ENCODE data around the gene PER2. TPM values are rescaled to one million over a fixed set of nuclear protein-coding genes. Genes with fewer than 3 reads are reported as not detected.

Gene PER2
- total and polyA plus RNA-seq, 2 of the 13 experiments (the other 11 are each of a cell fraction or from before 2014, with no cell fraction given): 5.1 to 9.4 TPM

DNA sequence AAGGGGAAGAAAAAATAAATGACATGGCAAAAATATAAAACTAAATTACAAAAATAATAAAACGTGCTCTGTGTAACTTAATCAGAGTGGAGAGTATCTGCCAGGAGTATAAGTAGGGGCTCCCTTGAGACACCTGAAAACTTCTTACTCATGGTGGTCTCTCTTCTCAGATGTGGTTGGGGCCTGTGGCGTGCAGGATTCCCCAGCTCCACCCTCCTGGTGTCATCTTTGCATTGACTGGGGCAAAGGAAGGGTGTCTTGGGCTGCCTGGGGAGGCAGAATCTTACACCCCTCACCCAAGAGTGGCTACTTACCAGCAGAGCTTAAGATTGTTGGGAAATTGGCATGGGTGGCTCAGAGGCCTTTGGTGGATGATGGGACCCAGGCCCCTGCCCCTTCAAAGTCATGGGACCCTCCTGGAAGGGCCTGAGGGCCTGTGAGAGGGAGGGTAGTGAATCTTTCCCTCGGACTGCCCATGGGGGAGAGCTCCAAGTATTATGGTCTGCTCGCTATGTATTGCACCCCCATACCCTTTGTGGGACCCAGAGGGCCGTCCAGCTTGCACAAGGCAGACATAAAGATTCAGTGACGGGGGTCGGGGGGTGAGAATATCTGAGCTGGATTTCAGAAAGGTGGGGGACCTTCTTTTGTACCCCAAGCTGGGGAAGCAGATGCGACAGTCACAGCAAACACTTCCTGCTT is 25.0 kb upstream of the PER2 start:
- Histone ChIP-seq H3K27me3 (ENCODE audit: control insufficient read depth in 1 of 2, insufficient read depth in 2 of 2, low read length in 2 of 2) (peaks cover 11 to 24% of the 10 kb centered on the region in 2 experiments; a peak in 4 of 5 replicates), H2AFZ (ENCODE audit: low read length) (no peak overlapping the region), H3K4me2 (ENCODE audit: low read depth, low read length) (no peak overlapping the region), H3K9me3 (ENCODE audit: low read length) (no peaks in the 10 kb centered on the region), H3K4me1 (ENCODE audit: insufficient read depth, low read length) (no peaks in the 10 kb centered on the region), H3K36me3 (replicated peaks in 1 of 2; ENCODE audit: control insufficient read depth in 1 of 2, insufficient read depth in 2 of 2, low read length in 2 of 2) (no peaks in the 10 kb centered on the region), H3K27ac (ENCODE audit: extremely low read length, insufficient read depth, low read length) (no peak overlapping the region), H4K20me1 (ENCODE audit: insufficient read depth, low read length) (no peaks in the 10 kb centered on the region), H3K79me2 (ENCODE audit: insufficient read depth, low read length) (no peaks in the 10 kb centered on the region), H3K4me3 (replicated peaks in 1 of 3; ENCODE audit: insufficient read depth in 1 of 3, low read depth in 2 of 3, low read length in 3 of 3) (no peak overlapping the region), H3K9ac (ENCODE audit: insufficient read depth, low read depth, low read length) (no peak overlapping the region)
- ChIA-PET POLR2A (no interaction called here), CTCF (ENCODE audit: low intra/inter-chr PET ratio, low total read pairs) (no interaction called here)
- FAIRE-seq: no peak
- BruUV-seq (replicated peaks): no TSS peak
- WGBS (ENCODE audit: low lambda C conversion rate): 26% methylated on average over 8 of the region's 8 CpGs
- intact Hi-C loops (cut with micrococcal nuclease; ENCODE audit: unreplicated experiment) (no loop called here), in situ Hi-C loops (cut with HindIII; ENCODE audit: extremely low pct_ligation_motif_present, low pct_unique_long_range_greater_than_20kb) (no loop called here)
- DNase-seq (ENCODE audit: low spot score): no peak
- no peak for ATAC-seq
- TF ChIP-seq, protein P1, sequence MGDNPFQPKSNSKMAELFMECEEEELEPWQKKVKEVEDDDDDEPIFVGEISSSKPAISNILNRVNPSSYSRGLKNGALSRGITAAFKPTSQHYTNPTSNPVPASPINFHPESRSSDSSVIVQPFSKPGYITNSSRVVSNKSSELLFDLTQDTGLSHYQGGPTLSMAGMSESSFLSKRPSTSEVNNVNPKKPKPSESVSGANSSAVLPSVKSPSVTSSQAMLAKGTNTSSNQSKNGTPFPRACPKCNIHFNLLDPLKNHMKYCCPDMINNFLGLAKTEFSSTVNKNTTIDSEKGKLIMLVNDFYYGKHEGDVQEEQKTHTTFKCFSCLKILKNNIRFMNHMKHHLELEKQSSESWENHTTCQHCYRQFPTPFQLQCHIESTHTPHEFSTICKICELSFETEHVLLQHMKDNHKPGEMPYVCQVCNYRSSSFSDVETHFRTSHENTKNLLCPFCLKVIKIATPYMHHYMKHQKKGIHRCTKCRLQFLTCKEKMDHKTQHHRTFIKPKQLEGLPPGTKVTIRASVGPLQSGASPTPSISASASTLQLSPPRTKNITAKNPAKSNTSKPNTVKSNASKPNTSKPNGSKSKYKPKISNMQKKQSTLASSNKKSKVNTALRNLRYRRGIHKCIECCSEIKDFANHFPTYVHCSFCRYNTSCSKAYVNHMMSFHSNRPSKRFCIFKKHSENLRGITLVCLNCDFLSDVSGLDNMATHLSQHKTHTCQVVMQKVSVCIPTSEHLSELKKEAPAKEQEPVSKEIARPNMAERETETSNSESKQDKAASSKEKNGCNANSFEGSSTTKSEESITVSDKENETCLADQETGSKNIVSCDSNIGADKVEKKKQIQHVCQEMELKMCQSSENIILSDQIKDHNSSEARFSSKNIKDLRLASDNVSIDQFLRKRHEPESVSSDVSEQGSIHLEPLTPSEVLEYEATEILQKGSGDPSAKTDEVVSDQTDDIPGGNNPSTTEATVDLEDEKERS (CRISPR knock-in tag; IDR thresholded peaks at IDR 0.05): no peak
- TF ChIP-seq NAIF1 (CRISPR knock-in tag; IDR thresholded peaks at IDR 0.05; ENCODE audit: borderline replicate concordance) (no peak), ARHGAP35 (CRISPR knock-in tag; IDR thresholded peaks at IDR 0.05; ENCODE audit: borderline replicate concordance) (no peak), SAFB2 (CRISPR knock-in tag; IDR thresholded peaks at IDR 0.05; ENCODE audit: borderline replicate concordance, low read depth) (no peak), FOXO1 (CRISPR knock-in tag; IDR thresholded peaks at IDR 0.05) (no peak), ZBTB7A (CRISPR knock-in tag; IDR thresholded peaks at IDR 0.05) (no peak), DPF2 (CRISPR knock-in tag; IDR thresholded peaks at IDR 0.05; ENCODE audit: borderline replicate concordance, low read depth) (no peak), NONO (IDR thresholded peaks at IDR 0.05) (no peak), NONO (CRISPR knock-in tag; conservative IDR thresholded peaks at IDR 0.05) (no peak)
- TF ChIP-seq, protein P2, sequence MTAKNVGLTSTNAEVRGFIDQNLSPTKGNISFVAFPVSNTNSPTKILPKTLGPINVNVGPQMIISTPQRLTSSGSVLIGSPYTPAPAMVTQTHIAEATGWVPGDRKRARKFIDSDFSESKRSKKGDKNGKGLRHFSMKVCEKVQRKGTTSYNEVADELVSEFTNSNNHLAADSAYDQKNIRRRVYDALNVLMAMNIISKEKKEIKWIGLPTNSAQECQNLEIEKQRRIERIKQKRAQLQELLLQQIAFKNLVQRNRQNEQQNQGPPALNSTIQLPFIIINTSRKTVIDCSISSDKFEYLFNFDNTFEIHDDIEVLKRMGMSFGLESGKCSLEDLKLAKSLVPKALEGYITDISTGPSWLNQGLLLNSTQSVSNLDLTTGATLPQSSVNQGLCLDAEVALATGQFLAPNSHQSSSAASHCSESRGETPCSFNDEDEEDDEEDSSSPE (CRISPR knock-in tag; IDR thresholded peaks at IDR 0.05): no peak
- TF ChIP-seq, protein P3, sequence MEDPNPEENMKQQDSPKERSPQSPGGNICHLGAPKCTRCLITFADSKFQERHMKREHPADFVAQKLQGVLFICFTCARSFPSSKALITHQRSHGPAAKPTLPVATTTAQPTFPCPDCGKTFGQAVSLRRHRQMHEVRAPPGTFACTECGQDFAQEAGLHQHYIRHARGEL (CRISPR knock-in tag; IDR thresholded peaks at IDR 0.05): no peak
